Fibroblast of lung (primary cell): ENCODE data around the gene GUK1. TPM values are rescaled to one million over a fixed set of nuclear protein-coding genes. Genes with fewer than 3 reads are reported as not detected.

Experiments used
- DNase-seq, 2 donors: peaks; one replicate each; pipeline versions ENCODE4 v3.0.0 to v3.0.0-alpha.2; 2010; ENCODE audit warnings: low read depth in 2 of 2
- H2AFZ ChIP-seq: 2 replicates; pipeline ENCODE4 v1.5.1; 2012; ENCODE audit warnings: low read length, control low read depth, inconsistent platforms
- H3K27ac ChIP-seq: 2 replicates; pipeline ENCODE4 v1.5.1; 2011; ENCODE audit warnings: low read length, control low read depth; ENCODE audit not compliant: insufficient read depth
- H3K27me3 ChIP-seq: 2 replicates; pipeline ENCODE4 v1.5.1; 2011; ENCODE audit warnings: mild to moderate bottlenecking, low read length; ENCODE audit not compliant: control insufficient read depth, insufficient read depth
- H3K36me3 ChIP-seq: 2 replicates; pipeline ENCODE4 v1.5.1; 2011; ENCODE audit warnings: low read length; ENCODE audit not compliant: control insufficient read depth, insufficient read depth
- H3K4me1 ChIP-seq: 2 replicates; pipeline ENCODE4 v1.5.1; 2011; ENCODE audit warnings: low read length; ENCODE audit not compliant: control insufficient read depth, insufficient read depth; ENCODE audit errors: extremely low read depth
- H3K4me2 ChIP-seq: 2 replicates; pipeline ENCODE4 v1.5.1; 2011; ENCODE audit warnings: low read length, control low read depth; ENCODE audit not compliant: insufficient read depth; ENCODE audit errors: extremely low read depth
- H3K4me3 ChIP-seq, 4 experiments: fragments of 200-600 bp in 1 of 4; sonication (generic) in 1 of 4; replicated peaks in 1 of 4; 2 replicates each; pipeline ENCODE4 v1.5.1; 2011 to 2016; ENCODE audit warnings: low read length in 4 of 4, low read depth in 3 of 4, mild to moderate bottlenecking in 3 of 4, control low read depth in 2 of 4, inconsistent platforms in 1 of 4, mixed read lengths in 1 of 4; ENCODE audit not compliant: insufficient read depth in 1 of 4; ENCODE audit errors: control extremely low read depth in 1 of 4
- H3K79me2 ChIP-seq: 2 replicates; pipeline ENCODE4 v1.5.1; 2012; ENCODE audit warnings: mild to moderate bottlenecking, low read length, inconsistent platforms; ENCODE audit not compliant: control insufficient read depth, insufficient read depth
- H3K9ac ChIP-seq: 2 replicates; pipeline ENCODE4 v1.5.1; 2011; ENCODE audit warnings: mild to moderate bottlenecking, low read length, control low read depth; ENCODE audit not compliant: insufficient read depth
- H3K9me3 ChIP-seq: 2 replicates; pipeline ENCODE4 v1.5.1; 2012; ENCODE audit warnings: low read depth, low read length; ENCODE audit not compliant: control insufficient read depth, insufficient read depth
- H4K20me1 ChIP-seq: 2 replicates; pipeline ENCODE4 v1.5.1; 2011; ENCODE audit warnings: low read length; ENCODE audit not compliant: control insufficient read depth, insufficient read depth; ENCODE audit errors: extremely low read depth
- CTCF ChIP-seq, 2 donors: IDR thresholded peaks in 1 of 2; conservative IDR thresholded peaks in 1 of 2; 1 replicate in 1 of 2; 2 replicates in 1 of 2; pipeline ENCODE4 v1.5.1; 2011 to 2012; ENCODE audit warnings: low read length in 2 of 2, control low read depth in 1 of 2, inconsistent platforms in 1 of 2, low read depth in 1 of 2, mild to moderate bottlenecking in 1 of 2
- EZH2 ChIP-seq: IDR thresholded peaks from 2 replicates; pipeline ENCODE4 v1.5.1; 2012; ENCODE audit warnings: low read length, control low read depth, mild to moderate bottlenecking; ENCODE audit errors: missing control alignments
- polyA plus RNA-seq, 2 donors: library from polyadenylated mRNA; depleted of rRNA in 1 of 2; stranded (reverse) in 1 of 2; unstranded in 1 of 2; fragments of >200 nt; gene quantifications; 2 replicates each; pipeline ENCODE4 v1.2.1, GENCODE V29; 2011 to 2012; ENCODE audit warnings: missing spikeins in 1 of 2
- total RNA-seq: library from RNA; depleted of rRNA; stranded (reverse); fragments of >200 nt; gene quantifications from 2 replicates; pipeline ENCODE4 v1.2.1, GENCODE V29; 2014

Gene GUK1
- total and polyA plus RNA-seq, 2 donors (not counting 1 experiment from before 2014, with no cell fraction given) = 217 to 479 TPM

- peak overlapping the region; percentile 98 for H3K27ac ChIP-seq
Measured at GRCh38 chr1:228139406-228139930, 611 bp upstream of the GUK1 start.

GRCh38 chr1:228140724-228141225, 696 bp downstream of the GUK1 start:
- no peaks in the 10 kb centered on the region for H4K20me1 ChIP-seq
- peaks cover 56% of the 10 kb centered on the region for H3K79me2 ChIP-seq
- DNase-seq = no peak
- H3K36me3 ChIP-seq = peaks cover 6% of the 10 kb centered on the region
- peak overlapping the region; percentile 98 for H3K9ac ChIP-seq
- H3K4me1 ChIP-seq = peaks cover 13% of the 10 kb centered on the region
- H3K27me3 ChIP-seq = peaks cover 5% of the 10 kb centered on the region
- H2AFZ ChIP-seq = no peak overlapping the region
- H3K9me3 ChIP-seq = no peaks in the 10 kb centered on the region
- peak overlapping the region; percentile 87 to 96 (median 92) for H3K4me3 ChIP-seq
- peak overlapping the region; percentile 98 for H3K27ac ChIP-seq
- no peak for TF ChIP-seq CTCF (conservative IDR thresholded peaks at IDR 0.05 in 1 of 2, IDR thresholded peaks at IDR 0.05 in 1 of 2; ENCODE audit: low read depth in 1 of 2, low read length in 2 of 2)
- TF ChIP-seq EZH2 = no peak
- H3K4me2 ChIP-seq = peak overlapping the region; percentile 95

More at GRCh38 chr1:228139406-228139930, 611 bp upstream of the GUK1 start:
- peak overlapping the region; percentile 40 to 95 (median 66) for H3K4me3 ChIP-seq
- peaks cover 43% of the 10 kb centered on the region for H3K79me2 ChIP-seq
- no peak for TF ChIP-seq EZH2
- TF ChIP-seq CTCF (conservative IDR thresholded peaks at IDR 0.05 in 1 of 2, IDR thresholded peaks at IDR 0.05 in 1 of 2; ENCODE audit: low read depth in 1 of 2, low read length in 2 of 2) = no peak
- H3K4me1 ChIP-seq = peaks cover 13% of the 10 kb centered on the region
- no peaks in the 10 kb centered on the region for H3K9me3 ChIP-seq
- H2AFZ ChIP-seq = peak overlapping the region; percentile 56
- peaks cover 4% of the 10 kb centered on the region for H3K36me3 ChIP-seq
- DNase-seq = no peak
- H3K4me2 ChIP-seq = peak overlapping the region; percentile 80
- H3K27me3 ChIP-seq = peaks cover 12% of the 10 kb centered on the region
- H3K9ac ChIP-seq = peak overlapping the region; percentile 5
- no peaks in the 10 kb centered on the region for H4K20me1 ChIP-seq

GRCh38 chr1:228141226-228142044, 1.4 kb downstream of the GUK1 start:
- Histone ChIP-seq H3K9ac (peak overlapping the region; percentile 98), H3K36me3 (peaks cover 10% of the 10 kb centered on the region), H3K27me3 (peaks cover 5% of the 10 kb centered on the region), H3K4me3 (peak overlapping the region; percentile 87 to 96 (median 92)), H3K79me2 (peaks cover 62% of the 10 kb centered on the region), H3K9me3 (no peaks in the 10 kb centered on the region), H3K4me1 (peaks cover 13% of the 10 kb centered on the region), H3K27ac (peak overlapping the region; percentile 98), H2AFZ (no peak overlapping the region), H4K20me1 (no peaks in the 10 kb centered on the region), H3K4me2 (peak overlapping the region; percentile 95)
- TF ChIP-seq CTCF (conservative IDR thresholded peaks at IDR 0.05 in 1 of 2, IDR thresholded peaks at IDR 0.05 in 1 of 2; ENCODE audit: low read depth in 1 of 2, low read length in 2 of 2) = no peak
- TF ChIP-seq EZH2 = no peak
- DNase-seq = peak in 1 of 2 donors; percentile 85
